Psoas muscle (tissue), 8 donors: Measurements from ENCODE around the gene HOXA13. TPM values are rescaled to one million over a fixed set of nuclear protein-coding genes. Genes with fewer than 3 reads are reported as not detected.
A peak's percentile ranks its signal among the peaks of the same experiment; 100 is the strongest.

Source experiments
- ATAC-seq, 4 donors: fragments of 200-7000 bp; cut with Tn5 transposase; one replicate each; pipeline ENCODE4 v1.9.1; 2020; ENCODE audit warnings: moderate library complexity in 3 of 4, mild to moderate bottlenecking in 2 of 4
- DNase-seq, 2 donors: peaks; one replicate each; pipeline ENCODE4 v3.0.0-alpha.2; 2020
- H3K27ac ChIP-seq: fragments of 200-600 bp; one replicate; pipeline ENCODE4 v1.8.0; 2022
- H3K27me3 ChIP-seq, 3 donors: fragments of 200-600 bp in 1 of 3; one replicate each; pipeline versions ENCODE4 v1.6.1 to v1.8.0; 2013 to 2022; ENCODE audit warnings: low read length in 2 of 3, mild to moderate bottlenecking in 2 of 3, moderate library complexity in 1 of 3; ENCODE audit not compliant: insufficient read depth in 3 of 3
- H3K36me3 ChIP-seq, 2 donors: fragments of 200-600 bp in 1 of 2; one replicate each; pipeline versions ENCODE4 v1.6.1 to v1.8.0; 2013 to 2022; ENCODE audit warnings: low read depth in 1 of 2, mild to moderate bottlenecking in 1 of 2, moderate library complexity in 1 of 2; ENCODE audit not compliant: insufficient read depth in 1 of 2
- H3K4me1 ChIP-seq: fragments of 200-600 bp; one replicate; pipeline ENCODE4 v1.8.0; 2022
- H3K4me3 ChIP-seq: fragments of 200-600 bp; one replicate; pipeline ENCODE4 v1.8.0; 2022; ENCODE audit warnings: mild to moderate bottlenecking
- H3K9me3 ChIP-seq: fragments of 200-600 bp; one replicate; pipeline ENCODE4 v1.8.0; 2022
- WGBS, 3 donors: extraction: QIAGEN DNeasy Blood & Tissue Kit; methylation state at CpG; one replicate each; pipeline versions ENCODE4 v1.1.6 to v1.1.7; 2013; 5-methylcytosine and 5-hydroxymethylcytosine counted together
- intact Hi-C, 2 donors: fragments of 100-400 bp; cut with DNase I; formaldehyde crosslinking; loops; one replicate each; pipeline versions ENCODE4 v1.11.0 to v1.14.2; 2022
- polyA plus RNA-seq, 3 donors: library from polyadenylated mRNA; stranded (reverse); fragments of 200-250 nt; gene quantifications; one replicate each; pipeline ENCODE4 v1.2.3, GENCODE V29; 2013
- total RNA-seq, 4 donors: library from RNA; stranded (reverse); fragmentation: NEBNext Ultra II Directional in 2 of 4; extraction: Animal tissue kit (Norgen Biotek cat#: 25700) in 2 of 4; gene quantifications; one replicate each; pipeline versions ENCODE4 v1.2.1 to v1.2.4, GENCODE V29; 2021 to 2023
- TF ChIP-seq, protein P1 (sequence below): fragments of 200-600 bp; IDR thresholded peaks from one replicate; pipeline ENCODE4 v1.8.0; 2022; ENCODE audit warnings: antibody characterized with exemption
- donor health status: healthy with polysubstance abuse.
- donor health status: DM: no; HTN: no; CAD: no; lungs with moderate emphysema.
- donor health status: Bipolar disorder and iron deficiency.
- donor health status: healthy.
- donor health status: DM: yes; HTN: yes; CAD: no.
- donor health status: DM: no; HTN: no; CAD: no.
- donor health status: DM: no; HTN: no; CAD: no.
- donor health status: DM: yes; HTN: yes; CAD: no.

The HOXA13 gene
- total and polyA plus RNA-seq, 7 donors: 0.01 to 0.08 (median 0.06) TPM; not detected in 4

DNA sequence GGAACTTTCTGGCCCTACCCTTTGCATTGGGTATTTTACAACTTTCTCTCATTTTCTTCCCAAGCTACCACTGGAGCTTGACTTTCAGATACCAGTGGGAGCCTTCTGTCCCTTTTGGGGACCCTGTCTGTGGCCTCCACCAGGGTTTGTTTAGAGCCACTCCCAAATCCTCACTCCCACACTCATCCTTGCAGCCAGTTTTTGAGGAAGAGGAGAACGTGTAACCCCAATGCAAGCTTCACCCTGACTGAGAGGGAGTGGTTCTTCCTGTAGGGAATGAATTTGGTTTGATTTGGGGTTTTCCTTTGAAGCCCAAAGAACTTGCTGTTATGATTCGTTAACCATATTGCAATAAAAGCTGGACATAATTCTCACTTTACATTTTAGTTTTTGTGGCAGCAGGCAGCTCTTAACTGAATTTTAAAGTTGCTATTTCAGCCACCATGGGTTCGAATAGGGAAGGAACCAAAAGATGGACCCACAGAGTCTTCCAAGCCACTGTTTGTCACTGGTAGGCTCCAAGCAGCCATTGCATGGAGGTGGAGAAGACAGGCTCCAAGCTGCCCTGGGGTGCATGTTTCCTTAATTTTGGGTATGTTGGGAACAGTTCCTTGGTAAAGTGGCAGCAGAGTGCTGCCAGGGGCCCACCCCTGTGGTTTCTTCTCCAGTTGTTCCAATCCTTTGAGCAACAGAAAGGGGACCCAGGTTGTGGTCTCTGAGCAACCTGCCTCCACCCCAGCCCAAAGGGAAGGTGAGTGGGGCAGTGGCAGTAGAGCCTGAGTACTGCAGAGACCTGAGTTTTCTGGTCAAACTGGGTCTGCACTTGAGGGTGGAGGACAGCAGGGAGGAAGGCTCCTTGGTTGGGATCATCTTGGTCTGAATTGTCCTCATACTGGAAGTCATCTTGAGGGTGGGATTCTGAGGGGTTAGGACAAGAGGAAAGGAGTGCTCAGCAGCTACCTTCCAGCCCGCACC is 47.8 kb upstream of the HOXA13 start:
- Histone ChIP-seq H3K36me3 (no peaks in the 10 kb centered on the region), H3K4me1 (peaks cover 27% of the 10 kb centered on the region), H3K27ac (no peak overlapping the region), H3K9me3 (no peaks in the 10 kb centered on the region), H3K27me3 (peaks cover 0 to 99% (median 72%) of the 10 kb centered on the region in 3 donors), H3K4me3 (no peak overlapping the region)
- ATAC-seq (no peak), DNase-seq (no peak)
- intact Hi-C loops: loop anchor here in 1 of 2 donors (5.0 kb wide), 1 partner anchor 145 kb away; no protein-coding TSS in a partner anchor
- TF ChIP-seq, protein P1, sequence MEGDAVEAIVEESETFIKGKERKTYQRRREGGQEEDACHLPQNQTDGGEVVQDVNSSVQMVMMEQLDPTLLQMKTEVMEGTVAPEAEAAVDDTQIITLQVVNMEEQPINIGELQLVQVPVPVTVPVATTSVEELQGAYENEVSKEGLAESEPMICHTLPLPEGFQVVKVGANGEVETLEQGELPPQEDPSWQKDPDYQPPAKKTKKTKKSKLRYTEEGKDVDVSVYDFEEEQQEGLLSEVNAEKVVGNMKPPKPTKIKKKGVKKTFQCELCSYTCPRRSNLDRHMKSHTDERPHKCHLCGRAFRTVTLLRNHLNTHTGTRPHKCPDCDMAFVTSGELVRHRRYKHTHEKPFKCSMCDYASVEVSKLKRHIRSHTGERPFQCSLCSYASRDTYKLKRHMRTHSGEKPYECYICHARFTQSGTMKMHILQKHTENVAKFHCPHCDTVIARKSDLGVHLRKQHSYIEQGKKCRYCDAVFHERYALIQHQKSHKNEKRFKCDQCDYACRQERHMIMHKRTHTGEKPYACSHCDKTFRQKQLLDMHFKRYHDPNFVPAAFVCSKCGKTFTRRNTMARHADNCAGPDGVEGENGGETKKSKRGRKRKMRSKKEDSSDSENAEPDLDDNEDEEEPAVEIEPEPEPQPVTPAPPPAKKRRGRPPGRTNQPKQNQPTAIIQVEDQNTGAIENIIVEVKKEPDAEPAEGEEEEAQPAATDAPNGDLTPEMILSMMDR: no peak
- 51 to 55% (median 54%) methylated on average over 4 of the region's 4 CpGs for WGBS, 3 donors

DNA sequence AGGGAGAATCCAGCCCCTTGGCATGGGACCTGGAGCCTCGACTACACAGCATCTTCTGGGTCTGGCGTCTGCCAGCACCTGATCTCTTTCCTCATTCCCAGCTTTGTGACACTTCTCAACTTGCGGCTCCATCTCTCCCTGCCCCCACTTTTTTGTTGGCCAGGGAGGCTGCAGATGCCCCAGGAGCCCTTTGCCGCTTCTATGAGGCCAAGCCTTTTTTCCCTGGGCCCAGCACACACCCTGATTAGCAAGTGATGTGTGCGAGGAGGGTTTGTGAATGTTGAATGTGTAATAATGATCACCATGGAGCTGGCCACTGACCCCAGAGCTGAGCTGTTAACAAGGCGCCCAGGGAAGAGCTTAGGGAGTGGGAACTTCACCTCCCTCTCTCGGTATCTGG is 47.1 kb upstream of the HOXA13 start:
- intact Hi-C loops: loop anchor here in 1 of 2 donors (5.0 kb wide), 1 partner anchor 145 kb away; no protein-coding TSS in a partner anchor
- H3K27ac ChIP-seq: no peak overlapping the region
- peaks cover 32% of the 10 kb centered on the region for H3K4me1 ChIP-seq
- WGBS, 3 donors: 55 to 63% (median 59%) methylated on average over 7 of the region's 7 CpGs
- TF ChIP-seq, protein P1: no peak
- H3K36me3 ChIP-seq: no peaks in the 10 kb centered on the region
- no peak overlapping the region for H3K4me3 ChIP-seq
- DNase-seq (no peak), ATAC-seq (no peak)
- no peaks in the 10 kb centered on the region for H3K9me3 ChIP-seq
- H3K27me3 ChIP-seq: peaks cover 0 to 100% (median 71%) of the 10 kb centered on the region in 3 donors

DNA sequence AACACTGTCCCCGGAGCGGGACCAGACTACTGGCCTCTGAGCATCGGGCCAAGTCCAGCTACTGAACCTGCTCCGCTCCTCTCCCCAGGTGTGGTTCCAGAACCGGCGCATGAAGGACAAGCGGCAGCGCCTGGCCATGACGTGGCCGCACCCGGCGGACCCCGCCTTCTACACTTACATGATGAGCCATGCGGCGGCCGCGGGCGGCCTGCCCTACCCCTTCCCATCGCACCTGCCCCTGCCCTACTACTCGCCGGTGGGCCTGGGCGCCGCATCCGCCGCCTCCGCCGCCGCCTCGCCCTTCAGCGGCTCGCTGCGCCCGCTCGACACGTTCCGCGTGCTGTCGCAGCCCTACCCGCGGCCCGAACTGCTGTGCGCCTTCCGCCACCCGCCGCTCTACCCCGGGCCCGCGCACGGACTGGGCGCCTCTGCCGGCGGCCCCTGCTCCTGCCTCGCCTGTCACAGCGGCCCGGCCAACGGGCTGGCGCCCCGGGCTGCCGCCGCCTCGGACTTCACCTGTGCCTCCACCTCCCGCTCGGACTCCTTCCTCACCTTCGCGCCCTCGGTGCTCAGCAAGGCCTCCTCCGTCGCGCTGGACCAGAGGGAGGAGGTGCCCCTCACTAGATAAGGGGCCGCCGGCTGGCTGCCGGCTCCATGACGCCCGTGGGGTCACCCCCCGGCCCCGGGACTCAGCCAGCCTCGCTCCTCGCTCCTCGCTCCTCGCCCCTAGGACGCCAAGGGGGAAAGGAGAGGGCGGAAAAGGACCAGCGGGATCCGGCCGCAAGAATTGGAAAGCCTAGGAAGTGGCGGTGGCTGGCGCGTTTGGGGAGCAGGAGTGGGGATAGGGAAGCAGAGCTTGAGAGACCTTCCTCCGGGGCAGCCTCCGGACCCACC is 46.2 kb upstream of the HOXA13 start:
- WGBS, 3 donors: 3 to 4% (median 3%) methylated on average over 43 to 90 of the region's 90 CpGs
- DNase-seq (peak in 1 of 2 donors; percentile 58), ATAC-seq (peak; percentile 32 to 64 (median 61))
- TF ChIP-seq, protein P1: no peak
- intact Hi-C loops: loop anchor here in 1 of 2 donors (5.0 kb wide), 1 partner anchor 146 kb away; no protein-coding TSS in a partner anchor
- peaks cover 23% of the 10 kb centered on the region for H3K4me1 ChIP-seq
- peaks cover 0 to 100% (median 69%) of the 10 kb centered on the region in 3 donors for H3K27me3 ChIP-seq
- no peak overlapping the region for H3K27ac ChIP-seq
- no peaks in the 10 kb centered on the region for H3K36me3 ChIP-seq
- no peaks in the 10 kb centered on the region for H3K9me3 ChIP-seq
- H3K4me3 ChIP-seq: peak overlapping the region; percentile 57

DNA sequence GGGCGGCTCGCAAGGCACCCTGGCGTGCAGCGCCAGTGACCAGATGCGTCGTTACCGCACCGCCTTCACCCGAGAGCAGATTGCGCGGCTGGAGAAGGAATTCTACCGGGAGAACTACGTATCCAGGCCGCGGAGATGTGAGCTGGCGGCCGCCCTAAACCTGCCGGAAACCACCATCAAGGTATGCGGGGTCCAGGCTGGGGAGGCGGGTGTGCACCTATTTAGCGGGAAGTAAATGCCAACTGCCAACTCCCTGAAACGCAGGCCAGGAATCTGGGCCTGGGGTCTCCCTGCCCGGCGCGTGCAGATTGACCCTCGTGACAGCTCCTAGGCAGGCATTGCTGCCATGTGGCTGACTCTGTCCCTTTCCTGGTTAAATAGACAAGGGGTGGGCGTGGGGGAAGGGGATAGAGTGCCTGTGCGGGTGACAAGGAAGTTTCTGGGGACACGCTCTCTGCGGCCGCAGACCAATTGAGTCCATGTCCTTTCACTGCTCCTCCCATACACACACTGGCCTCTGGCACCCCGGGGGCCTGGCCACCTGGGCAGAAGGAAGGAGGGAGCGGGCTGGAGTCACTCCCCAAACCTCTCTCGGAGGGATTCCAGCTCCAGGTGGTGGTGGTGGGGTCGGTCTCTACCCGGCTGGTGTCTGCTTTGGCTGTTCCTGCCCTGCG is 45.4 kb upstream of the HOXA13 start:
- peak overlapping the region; percentile 57 for H3K4me3 ChIP-seq
- 8 to 12% (median 12%) methylated on average over 33 to 37 of the region's 37 CpGs for WGBS, 3 donors
- intact Hi-C loops: loop anchor here in 1 of 2 donors (5.0 kb wide), 1 partner anchor 147 kb away; no protein-coding TSS in a partner anchor

More for the DNA sequence above, 45.4 kb upstream of the HOXA13 start:
- H3K36me3 ChIP-seq: no peaks in the 10 kb centered on the region
- TF ChIP-seq, protein P1: no peak
- peaks cover 21% of the 10 kb centered on the region for H3K4me1 ChIP-seq
- no peaks in the 10 kb centered on the region for H3K9me3 ChIP-seq
- peaks cover 0 to 100% (median 72%) of the 10 kb centered on the region in 3 donors for H3K27me3 ChIP-seq
- ATAC-seq (peak in 3 of 4 donors; percentile 15 to 30 (median 15)), DNase-seq (no peak)
- no peak overlapping the region for H3K27ac ChIP-seq
